Endothelial cell of umbilical vein (primary cell): Measurements from ENCODE around the gene C22orf39. TPM values are rescaled to one million over a fixed set of nuclear protein-coding genes. Genes with fewer than 3 reads are reported as not detected.

Source experiments
- BruUV-seq: library from RNA; stranded (reverse); fragments of 400-500 nt; replicated peaks from 2 replicates; lab custom pipeline; 2021; lab: Mats Ljungman, UMichigan
- CTCF ChIA-PET: fragments of 300-600, 350-600 bp; sonication (Branson Sonifier 250); formaldehyde crosslinking; loops from one replicate; lab custom pipeline; 2021; ENCODE audit warnings: antibody characterized with exemption, inconsistent platforms; lab: Charles Lee
- POLR2A ChIA-PET: fragments of 300-600, 350-600 bp; sonication (Branson Sonifier 250); formaldehyde crosslinking; loops from one replicate; lab custom pipeline; 2021; ENCODE audit warnings: antibody characterized with exemption, inconsistent platforms; lab: Charles Lee
- DNase-seq: peaks from one replicate; pipeline ENCODE4 v3.0.0-alpha.2; 2011; ENCODE audit warnings: low read depth, low spot score
- FAIRE-seq: peaks from 2 replicates; lab custom pipeline; 2011; peaks lifted over from hg19 to GRCh38; lab: Jason Lieb, UNC
- H2AFZ ChIP-seq: 2 replicates; pipeline ENCODE4 v1.6.0; 2012; ENCODE audit warnings: low read depth, low read length, control low read depth, inconsistent platforms
- H3K27ac ChIP-seq: 2 replicates; pipeline ENCODE4 v1.5.1; 2011; ENCODE audit warnings: low read depth, mild to moderate bottlenecking, control low read depth, low read length, moderate library complexity; ENCODE audit not compliant: insufficient read depth
- H3K27me3 ChIP-seq, 2 experiments: 2 replicates each; pipeline versions ENCODE4 v1.6.0 to v1.6.1; 2011; ENCODE audit warnings: low read length in 2 of 2, mixed read lengths in 1 of 2; ENCODE audit not compliant: control insufficient read depth in 2 of 2, insufficient read depth in 2 of 2
- H3K36me3 ChIP-seq, 2 experiments: 2 replicates in 1 of 2; 3 replicates in 1 of 2; pipeline ENCODE4 v1.5.1; 2011; ENCODE audit warnings: low read length in 2 of 2, mild to moderate bottlenecking in 1 of 2, moderate library complexity in 1 of 2; ENCODE audit not compliant: control insufficient read depth in 2 of 2, insufficient read depth in 2 of 2; ENCODE audit errors: extremely low read depth in 1 of 2
- H3K4me1 ChIP-seq: 3 replicates; pipeline ENCODE4 v1.5.1; 2011; ENCODE audit warnings: mild to moderate bottlenecking, low read length; ENCODE audit not compliant: control insufficient read depth, insufficient read depth; ENCODE audit errors: extremely low read depth
- H3K4me2 ChIP-seq: 2 replicates; pipeline ENCODE4 v1.6.1; 2011; ENCODE audit warnings: low read length, control low read depth, mixed read lengths; ENCODE audit not compliant: insufficient read depth
- H3K4me3 ChIP-seq, 3 experiments: fragments of 200-600 bp in 1 of 3; sonication (generic), shearing (Covaris generic) in 1 of 3; replicated peaks in 1 of 3; 2 replicates each; pipeline ENCODE4 v1.5.1; 2011 to 2016; ENCODE audit warnings: control low read depth in 3 of 3, low read length in 3 of 3, mild to moderate bottlenecking in 2 of 3, inconsistent platforms in 1 of 3, low read depth in 1 of 3, moderate library complexity in 1 of 3; ENCODE audit not compliant: insufficient read depth in 1 of 3
- H3K79me2 ChIP-seq: 2 replicates; pipeline ENCODE4 v1.6.0; 2012; ENCODE audit warnings: low read length, inconsistent platforms; ENCODE audit not compliant: control insufficient read depth, insufficient read depth
- H3K9ac ChIP-seq: replicated peaks from 2 replicates; pipeline ENCODE3; 2011; ENCODE audit warnings: low read length, control low read depth; ENCODE audit not compliant: insufficient read depth; ENCODE audit errors: extremely low read depth
- H3K9me1 ChIP-seq: replicated peaks from 3 replicates; pipeline ENCODE4 v1.6.0; 2011; ENCODE audit warnings: mild to moderate bottlenecking, low read length; ENCODE audit not compliant: control insufficient read depth, insufficient read depth; ENCODE audit errors: extremely low read depth
- H3K9me3 ChIP-seq: replicated peaks from 2 replicates; pipeline ENCODE4 v1.5.1; 2012; ENCODE audit warnings: low read length, inconsistent platforms; ENCODE audit not compliant: control insufficient read depth, insufficient read depth
- H4K20me1 ChIP-seq: replicated peaks from 2 replicates; pipeline ENCODE3; 2011; ENCODE audit warnings: mild to moderate bottlenecking, low read length; ENCODE audit not compliant: control insufficient read depth, insufficient read depth; ENCODE audit errors: extremely low read depth
- CTCF ChIP-seq, 2 donors: IDR thresholded peaks; 1 replicate in 1 of 2; 2 replicates in 1 of 2; pipeline ENCODE4 v1.5.1; 2011; ENCODE audit warnings: low read length in 2 of 2, mild to moderate bottlenecking in 2 of 2, moderate library complexity in 2 of 2, control low read depth in 1 of 2, inconsistent platforms in 1 of 2, low read depth in 1 of 2; ENCODE audit not compliant: insufficient read depth in 1 of 2; ENCODE audit errors: extremely low read depth in 1 of 2
- EZH2 ChIP-seq: IDR thresholded peaks from 2 replicates; pipeline ENCODE4 v1.6.1; 2012; ENCODE audit warnings: borderline replicate concordance, low read depth, mild to moderate bottlenecking, moderate library complexity, low read length, inconsistent platforms; ENCODE audit not compliant: severe bottlenecking
- FOS ChIP-seq: IDR thresholded peaks from 2 replicates; pipeline ENCODE4 v1.6.1; 2011; ENCODE audit warnings: mild to moderate bottlenecking, low read length, moderate library complexity, borderline replicate concordance; ENCODE audit not compliant: insufficient read depth
- GATA2 ChIP-seq: IDR thresholded peaks from 2 replicates; pipeline ENCODE4 v1.7.0; 2011; ENCODE audit warnings: low read depth, mild to moderate bottlenecking, moderate library complexity, mixed read lengths, low read length; ENCODE audit not compliant: insufficient read length, insufficient read depth
- JUN ChIP-seq: IDR thresholded peaks from 2 replicates; pipeline ENCODE4 v1.6.1; 2011; ENCODE audit warnings: borderline replicate concordance, low read depth; ENCODE audit not compliant: insufficient read length, insufficient read depth
- MAX ChIP-seq: IDR thresholded peaks from 2 replicates; pipeline ENCODE4 v1.6.1; 2011; ENCODE audit not compliant: insufficient read depth, insufficient read length
- MYC ChIP-seq: IDR thresholded peaks from one replicate; pipeline ENCODE4 v1.6.1; 2011; ENCODE audit warnings: mild to moderate bottlenecking, low read depth, low read length
- POLR2A ChIP-seq: IDR thresholded peaks from 2 replicates; pipeline ENCODE4 v1.6.1; 2012; ENCODE audit warnings: low read depth, mild to moderate bottlenecking, control low read depth, low read length
- POLR2AphosphoS5 ChIP-seq: IDR thresholded peaks from 2 replicates; pipeline ENCODE4 v1.6.1; 2012; ENCODE audit warnings: low read depth, mild to moderate bottlenecking, control low read depth, low read length, moderate library complexity; ENCODE audit not compliant: insufficient read depth
- dilution Hi-C: fragments of 300-500 bp; cut with MboI; formaldehyde crosslinking; loops from one replicate; pipeline ENCODE4 v1.15.0; 2019; ENCODE audit warnings: low sequenced_read_pairs; ENCODE audit not compliant: extremely low pct_ligation_motif_present
- intact Hi-C: fragments of 100-400 bp; cut with micrococcal nuclease; formaldehyde crosslinking; loops from one replicate; pipeline ENCODE4 v1.10.0; 2022
- polyA plus RNA-seq, 4 experiments: library from polyadenylated mRNA; depleted of rRNA in 3 of 4; stranded (reverse) in 3 of 4; unstranded in 1 of 4; fragments of >200 nt; gene quantifications; 2 replicates each; pipeline versions ENCODE4 v1.2.1 to v1.2.3, GENCODE V29; 2011 to 2012; ENCODE audit warnings: missing spikeins in 1 of 4
- total RNA-seq: library from RNA; stranded (reverse); gene quantifications from 2 replicates; pipeline ENCODE4 v1.2.3, GENCODE V29; 2021

Gene C22orf39
- total and polyA plus RNA-seq, 2 donors (not counting 3 experiments of a cell fraction or from before 2014, with no cell fraction given): 26.1 to 28.0 TPM

GRCh38 chr22:19455585-19456370 is 8.3 kb upstream of the C22orf39 start:
- no peaks in the 10 kb centered on the region for H3K9me3 ChIP-seq
- H3K9ac ChIP-seq: no peak overlapping the region
- peaks cover 12% of the 10 kb centered on the region for H3K4me1 ChIP-seq
- H3K36me3 ChIP-seq: peaks cover 16 to 51% of the 10 kb centered on the region in 2 experiments
- no peak overlapping the region for H3K4me2 ChIP-seq
- intact Hi-C loops: no loop called here
- no peaks in the 10 kb centered on the region for H3K79me2 ChIP-seq
- peak overlapping the region; percentile 17 for H3K27ac ChIP-seq
- no peaks in the 10 kb centered on the region for H4K20me1 ChIP-seq
- dilution Hi-C loops: no loop called here
- FAIRE-seq (peak; percentile 94), DNase-seq (peak; percentile 27)
- no TSS peak for BruUV-seq
- ChIA-PET POLR2A (no interaction called here), CTCF (interaction anchor here (1.8 kb wide), 1 partner anchor 174 kb away, joined by 9 read pairs; no protein-coding TSS in a partner anchor)
- H3K9me1 ChIP-seq: no peaks in the 10 kb centered on the region
- H3K27me3 ChIP-seq: no peaks in the 10 kb centered on the region
- no peak overlapping the region for H3K4me3 ChIP-seq
- no peak overlapping the region for H2AFZ ChIP-seq
- TF ChIP-seq MAX (no peak), FOS (peak; percentile 72), MYC (no peak), POLR2AphosphoS5 (peak; percentile 31), GATA2 (no peak), JUN (peak; percentile 57)

- Histone ChIP-seq H3K4me1 (peaks cover 12% of the 10 kb centered on the region), H3K27ac (peak overlapping the region; percentile 17), H2AFZ (no peak overlapping the region), H3K9ac (no peak overlapping the region), H3K4me2 (no peak overlapping the region), H3K9me3 (no peaks in the 10 kb centered on the region), H3K27me3 (no peaks in the 10 kb centered on the region), H3K9me1 (no peaks in the 10 kb centered on the region), H3K4me3 (no peak overlapping the region), H4K20me1 (no peaks in the 10 kb centered on the region), H3K36me3 (peaks cover 16 to 54% of the 10 kb centered on the region in 2 experiments), H3K79me2 (no peaks in the 10 kb centered on the region)
- CTCF ChIA-PET: interaction anchor here (1.8 kb wide), 1 partner anchor 174 kb away, joined by 9 read pairs; no protein-coding TSS in a partner anchor
- dilution Hi-C loops (no loop called here), intact Hi-C loops (no loop called here)
- no peak for FAIRE-seq
- POLR2A ChIA-PET: no interaction called here
- TF ChIP-seq JUN (no peak), MAX (no peak), CTCF (IDR thresholded peaks at IDR 0.05; ENCODE audit: extremely low read depth in 1 of 2, insufficient read depth in 1 of 2, low read depth in 1 of 2, low read length in 2 of 2) (no peak), MYC (no peak), POLR2A (no peak), EZH2 (no peak), FOS (no peak), GATA2 (no peak), POLR2AphosphoS5 (no peak)
- BruUV-seq: no TSS peak
- no peak for DNase-seq
Measured at GRCh38 chr22:19455033-19455432, 7.5 kb upstream of the C22orf39 start.
